Mesendoderm (in vitro differentiated cells): Measurements from ENCODE around the gene LSM8.

ENCODE experiments used
- DNase-seq: peaks from one replicate; pipeline ENCODE4 v3.0.0; 2013
- H2AK5ac ChIP-seq: 2 replicates; pipeline ENCODE4 v1.6.1; 2013; ENCODE audit warnings: low read length, inconsistent platforms
- H2BK120ac ChIP-seq: 2 replicates; pipeline ENCODE4 v1.6.1; 2013; ENCODE audit warnings: low read depth, mild to moderate bottlenecking, low read length, moderate library complexity, mixed read lengths
- H2BK15ac ChIP-seq: replicated peaks from 2 replicates; pipeline ENCODE4 v1.6.1; 2013; ENCODE audit warnings: low read depth, mild to moderate bottlenecking, moderate library complexity
- H2BK5ac ChIP-seq: 2 replicates; pipeline ENCODE4 v1.6.1; 2013; ENCODE audit warnings: low read length, inconsistent platforms
- H3K18ac ChIP-seq: 2 replicates; pipeline ENCODE4 v1.6.1; 2013; ENCODE audit warnings: mild to moderate bottlenecking, low read length, mixed read lengths
- H3K23ac ChIP-seq: one replicate; pipeline ENCODE4 v1.6.1; 2013; ENCODE audit warnings: low read length
- H3K27ac ChIP-seq: 2 replicates; pipeline ENCODE4 v1.5.1; 2013; ENCODE audit warnings: low read depth, mild to moderate bottlenecking, inconsistent platforms, low read length, moderate library complexity
- H3K27me3 ChIP-seq: 2 replicates; pipeline ENCODE4 v1.6.1; 2013; ENCODE audit warnings: low read length, control low read depth, mild to moderate bottlenecking, inconsistent platforms; ENCODE audit not compliant: insufficient read depth, poor library complexity
- H3K36me3 ChIP-seq: 2 replicates; pipeline ENCODE4 v1.6.1; 2013; ENCODE audit warnings: low read length, inconsistent platforms; ENCODE audit not compliant: control insufficient read depth, insufficient read depth
- H3K4ac ChIP-seq: one replicate; pipeline ENCODE4 v1.6.1; 2013; ENCODE audit warnings: low read depth, mild to moderate bottlenecking, low read length, moderate library complexity
- H3K4me1 ChIP-seq: 2 replicates; pipeline ENCODE4 v1.6.1; 2013; ENCODE audit warnings: low read depth, low read length, inconsistent platforms; ENCODE audit not compliant: control insufficient read depth
- H3K4me2 ChIP-seq: 2 replicates; pipeline ENCODE4 v1.6.1; 2013; ENCODE audit warnings: low read length
- H3K4me3 ChIP-seq: 2 replicates; pipeline ENCODE4 v1.5.1; 2013; ENCODE audit warnings: mild to moderate bottlenecking, low read length
- H3K56ac ChIP-seq: one replicate; pipeline ENCODE4 v1.6.1; 2013; ENCODE audit warnings: low read length
- H3K79me1 ChIP-seq: 2 replicates; pipeline ENCODE4 v1.6.1; 2013; ENCODE audit warnings: low read length, inconsistent platforms
- H3K79me2 ChIP-seq: 2 replicates; pipeline ENCODE4 v1.6.1; 2013; ENCODE audit warnings: mild to moderate bottlenecking, low read length; ENCODE audit not compliant: control insufficient read depth, insufficient read depth
- H3K9ac ChIP-seq: 2 replicates; pipeline ENCODE4 v1.6.1; 2013; ENCODE audit warnings: low read length, inconsistent platforms
- H4K5ac ChIP-seq: one replicate; pipeline ENCODE4 v1.6.1; 2013; ENCODE audit warnings: low read length
- H4K8ac ChIP-seq: one replicate; pipeline ENCODE4 v1.6.1; 2013; ENCODE audit warnings: low read depth, mild to moderate bottlenecking, control low read depth, low read length, moderate library complexity
- WGBS: extraction: QIAGEN DNeasy Blood & Tissue Kit; methylation state at CpG from one replicate; pipeline ENCODE4 v1.1.7; 2013; ENCODE audit warnings: low lambda C conversion rate, missing lambda C conversion rate; ENCODE audit not compliant: insufficient coverage; ENCODE audit errors: extremely low coverage; 5-methylcytosine and 5-hydroxymethylcytosine counted together

Gene LSM8

GRCh38 chr7:118185163-118185860, 1.3 kb downstream of the LSM8 start:
- Histone ChIP-seq H3K27ac (no peak overlapping the region), H3K23ac (no peak overlapping the region), H3K56ac (peak overlapping the region; percentile 72), H3K27me3 (no peaks in the 10 kb centered on the region), H2BK120ac (no peak overlapping the region), H4K5ac (no peak overlapping the region), H3K36me3 (no peaks in the 10 kb centered on the region), H2BK15ac (no peak overlapping the region), H3K18ac (no peak overlapping the region), H3K9ac (peak overlapping the region; percentile 18), H3K79me1 (peaks cover 3% of the 10 kb centered on the region), H4K8ac (no peak overlapping the region), H3K4me3 (no peak overlapping the region), H3K4me2 (peak overlapping the region; percentile 16), H2BK5ac (no peak overlapping the region), H3K79me2 (peaks cover 17% of the 10 kb centered on the region), H3K4me1 (no peaks in the 10 kb centered on the region), H3K4ac (no peak overlapping the region), H2AK5ac (no peak overlapping the region)
- DNase-seq: peak; percentile 10
- WGBS: no CpG with 5 or more reads among the region's 6 CpGs

GRCh38 chr7:118186501-118186900, 2.5 kb downstream of the LSM8 start:
- H3K18ac ChIP-seq: no peak overlapping the region
- H2BK120ac ChIP-seq: no peak overlapping the region
- no peaks in the 10 kb centered on the region for H3K27me3 ChIP-seq
- H3K27ac ChIP-seq: no peak overlapping the region
- no peaks in the 10 kb centered on the region for H3K4me1 ChIP-seq
- H3K36me3 ChIP-seq: no peaks in the 10 kb centered on the region
- H3K23ac ChIP-seq: no peak overlapping the region
- H3K4ac ChIP-seq: no peak overlapping the region
- H3K4me2 ChIP-seq: no peak overlapping the region
- H3K4me3 ChIP-seq: no peak overlapping the region
- no peak overlapping the region for H3K9ac ChIP-seq
- H4K8ac ChIP-seq: no peak overlapping the region
- H2BK5ac ChIP-seq: no peak overlapping the region
- H3K56ac ChIP-seq: no peak overlapping the region
- peaks cover 3% of the 10 kb centered on the region for H3K79me1 ChIP-seq
- H2AK5ac ChIP-seq: no peak overlapping the region
- peaks cover 17% of the 10 kb centered on the region for H3K79me2 ChIP-seq
- H4K5ac ChIP-seq: no peak overlapping the region
- DNase-seq: no peak
- H2BK15ac ChIP-seq: no peak overlapping the region

- no peak overlapping the region for H3K4me3 ChIP-seq
- H3K56ac ChIP-seq: no peak overlapping the region
- no peaks in the 10 kb centered on the region for H3K4me1 ChIP-seq
- H3K79me1 ChIP-seq: no peaks in the 10 kb centered on the region
- H3K4ac ChIP-seq: no peak overlapping the region
- H2BK120ac ChIP-seq: no peak overlapping the region
- no peaks in the 10 kb centered on the region for H3K27me3 ChIP-seq
- H3K79me2 ChIP-seq: no peaks in the 10 kb centered on the region
- no peak overlapping the region for H3K18ac ChIP-seq
- no peaks in the 10 kb centered on the region for H3K36me3 ChIP-seq
- H4K5ac ChIP-seq: no peak overlapping the region
- no peak overlapping the region for H4K8ac ChIP-seq
- H3K27ac ChIP-seq: no peak overlapping the region
- no peak overlapping the region for H2BK15ac ChIP-seq
- H3K4me2 ChIP-seq: no peak overlapping the region
- no peak overlapping the region for H2BK5ac ChIP-seq
- DNase-seq: no peak
- no peak overlapping the region for H2AK5ac ChIP-seq
- no CpG with 5 or more reads among the region's 2 CpGs for WGBS
- no peak overlapping the region for H3K23ac ChIP-seq
- H3K9ac ChIP-seq: no peak overlapping the region
These were observed 10.6 kb downstream of the LSM8 start for GRCh38 chr7:118194571-118194970.

- H3K4me1 ChIP-seq: no peaks in the 10 kb centered on the region
- no peak overlapping the region for H3K56ac ChIP-seq
- H3K36me3 ChIP-seq: no peaks in the 10 kb centered on the region
- H3K4me2 ChIP-seq: no peak overlapping the region
- no peak overlapping the region for H2BK15ac ChIP-seq
- H3K4ac ChIP-seq: no peak overlapping the region
- H3K27ac ChIP-seq: no peak overlapping the region
- no peaks in the 10 kb centered on the region for H3K27me3 ChIP-seq
- no peak overlapping the region for H3K23ac ChIP-seq
- no peak overlapping the region for H2AK5ac ChIP-seq
- no peaks in the 10 kb centered on the region for H3K79me2 ChIP-seq
- no peak overlapping the region for H2BK120ac ChIP-seq
- H3K9ac ChIP-seq: no peak overlapping the region
- no CpG with 5 or more reads among the region's 6 CpGs for WGBS
- H4K5ac ChIP-seq: no peak overlapping the region
- H4K8ac ChIP-seq: no peak overlapping the region
- no peak overlapping the region for H3K18ac ChIP-seq
- DNase-seq: peak; percentile 59
- H3K4me3 ChIP-seq: no peak overlapping the region
- no peaks in the 10 kb centered on the region for H3K79me1 ChIP-seq
- no peak overlapping the region for H2BK5ac ChIP-seq
These were observed 12.0 kb downstream of the LSM8 start for GRCh38 chr7:118195837-118196474.

GRCh38 chr7:118202061-118202460, 18.1 kb downstream of the LSM8 start:
- Histone ChIP-seq H3K79me2 (no peaks in the 10 kb centered on the region), H3K27ac (no peak overlapping the region), H2BK15ac (no peak overlapping the region)

More at GRCh38 chr7:118202061-118202460, 18.1 kb downstream of the LSM8 start:
- no peak overlapping the region for H2AK5ac ChIP-seq
- DNase-seq: no peak
- H4K5ac ChIP-seq: no peak overlapping the region
- no peaks in the 10 kb centered on the region for H3K79me1 ChIP-seq
- no CpG with 5 or more reads among the region's 2 CpGs for WGBS
- H2BK120ac ChIP-seq: no peak overlapping the region
- H3K18ac ChIP-seq: no peak overlapping the region
- no peak overlapping the region for H4K8ac ChIP-seq
- H3K4me1 ChIP-seq: no peaks in the 10 kb centered on the region
- H3K4me3 ChIP-seq: no peak overlapping the region
- H3K4me2 ChIP-seq: no peak overlapping the region
- H2BK5ac ChIP-seq: no peak overlapping the region
- H3K36me3 ChIP-seq: no peaks in the 10 kb centered on the region
- H3K9ac ChIP-seq: no peak overlapping the region
- H3K23ac ChIP-seq: no peak overlapping the region
- no peak overlapping the region for H3K4ac ChIP-seq
- no peak overlapping the region for H3K56ac ChIP-seq
- H3K27me3 ChIP-seq: no peaks in the 10 kb centered on the region
